MCF 10A (cell line): ENCODE measurements around the gene CARD9. TPM values are rescaled to one million over a fixed set of nuclear protein-coding genes. Genes with fewer than 3 reads are reported as not detected.

Experiments
- BruUV-seq: library from RNA; stranded (reverse); fragments of 400-500 nt; replicated peaks from 2 replicates; lab custom pipeline; 2021; lab: Mats Ljungman, UMichigan
- CTCF ChIA-PET: fragments of 300-600 bp; sonication (Branson Sonifier 250); formaldehyde crosslinking; extraction: SDS; loops from one replicate; lab custom pipeline; 2021; ENCODE audit warnings: antibody characterized with exemption, inconsistent platforms; lab: Yijun Ruan, JAX
- POLR2A ChIA-PET: fragments of 300-600, 350-650 bp; sonication (Branson Sonifier 250); formaldehyde crosslinking; extraction: SDS; loops from one replicate; lab custom pipeline; 2020; ENCODE audit warnings: antibody characterized with exemption, inconsistent platforms; lab: Yijun Ruan, JAX
- DNase-seq: peaks from one replicate; pipeline ENCODE4 v3.0.0-alpha.2; 2018; ENCODE audit not compliant: unreplicated experiment
- H3K27ac Mint-ChIP-seq: one replicate; pipeline ENCODE4 v1.8.0; 2022; ENCODE audit warnings: mild to moderate bottlenecking, low read depth, mixed read lengths; ENCODE audit not compliant: unreplicated experiment
- H3K27me3 Mint-ChIP-seq: one replicate; pipeline ENCODE4 v1.8.0; 2022; ENCODE audit warnings: mixed read lengths; ENCODE audit not compliant: insufficient read depth, unreplicated experiment
- H3K36me3 Mint-ChIP-seq: one replicate; pipeline ENCODE4 v1.8.0; 2022; ENCODE audit warnings: mild to moderate bottlenecking, moderate library complexity, mixed read lengths; ENCODE audit not compliant: insufficient read depth, unreplicated experiment
- H3K4me1 Mint-ChIP-seq: one replicate; pipeline ENCODE4 v1.8.0; 2022; ENCODE audit warnings: mixed read lengths; ENCODE audit not compliant: insufficient read depth, unreplicated experiment
- H3K4me3 Mint-ChIP-seq: one replicate; pipeline ENCODE4 v1.8.0; 2022; ENCODE audit warnings: mild to moderate bottlenecking, moderate library complexity, mixed read lengths; ENCODE audit not compliant: unreplicated experiment
- H3K9me3 Mint-ChIP-seq: one replicate; pipeline ENCODE4 v1.8.0; 2022; ENCODE audit warnings: mixed read lengths; ENCODE audit not compliant: unreplicated experiment
- intact Hi-C: fragments of 100-400 bp; cut with micrococcal nuclease; formaldehyde crosslinking; loops from 2 replicates; pipeline ENCODE4 v1.14.1; 2022
- total RNA-seq: library from RNA; stranded (reverse); gene quantifications from 2 replicates; pipeline ENCODE4 v1.2.3, GENCODE V29; 2022
- TF ChIP-seq, protein P1 (sequence below): fragments of 200-600 bp; IDR thresholded peaks from one replicate; pipeline ENCODE4 v1.8.0; 2022; ENCODE audit warnings: antibody characterized with exemption, mild to moderate bottlenecking; ENCODE audit not compliant: unreplicated experiment

The CARD9 gene
- total RNA-seq, 1 experiment from 2014 or later = 0.33 TPM

DNA sequence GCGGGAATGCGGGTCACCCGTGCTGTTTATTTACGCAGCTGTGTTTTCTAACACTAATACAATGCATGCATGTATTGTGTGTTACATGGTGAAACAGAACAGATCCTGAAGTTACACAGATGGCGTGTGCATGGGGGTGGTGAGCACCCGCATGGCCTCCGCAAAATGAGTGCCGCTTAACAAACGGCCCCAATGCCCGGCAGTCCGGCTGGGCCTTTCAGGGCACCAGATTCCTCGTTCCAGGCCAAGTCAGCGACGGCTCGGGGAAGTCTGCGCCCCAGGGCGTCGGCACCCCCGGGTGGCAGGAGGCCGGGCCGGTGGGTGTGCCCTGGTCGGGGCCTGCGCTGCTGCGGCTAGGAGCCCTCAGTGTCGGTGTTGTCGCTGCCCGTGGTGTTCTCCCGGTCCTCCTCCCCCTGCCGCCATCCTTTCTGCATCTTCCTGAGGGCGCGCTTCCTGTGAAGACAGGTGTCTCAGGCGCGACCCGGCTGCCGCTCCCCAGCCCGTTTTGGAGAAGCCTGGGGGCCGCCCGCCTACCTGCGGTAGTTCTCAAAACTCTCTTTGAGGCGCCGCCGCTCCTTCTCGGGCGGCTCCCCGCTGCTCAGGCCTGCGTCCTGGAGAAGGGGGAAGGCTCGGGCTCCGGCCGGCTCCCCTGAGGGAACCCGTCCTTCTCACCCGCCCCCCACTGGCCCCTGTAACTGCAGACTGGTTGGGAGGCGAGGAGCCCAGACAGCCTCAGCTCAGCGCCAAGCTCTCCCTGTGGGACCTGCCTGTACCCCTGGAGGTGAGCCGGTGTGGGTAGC, 9.3 kb downstream of the CARD9 start:
- peaks cover 5% of the 10 kb centered on the region for H3K36me3 Mint-ChIP-seq
- TSS peak; percentile 37 for BruUV-seq
- CTCF ChIA-PET = interaction anchor here (0.6 to 2.3 kb wide), 16 partner anchors 10 to 632 kb away, joined by 3 to 9 read pairs (median 4); no protein-coding TSS in a partner anchor
- TF ChIP-seq, protein P1, sequence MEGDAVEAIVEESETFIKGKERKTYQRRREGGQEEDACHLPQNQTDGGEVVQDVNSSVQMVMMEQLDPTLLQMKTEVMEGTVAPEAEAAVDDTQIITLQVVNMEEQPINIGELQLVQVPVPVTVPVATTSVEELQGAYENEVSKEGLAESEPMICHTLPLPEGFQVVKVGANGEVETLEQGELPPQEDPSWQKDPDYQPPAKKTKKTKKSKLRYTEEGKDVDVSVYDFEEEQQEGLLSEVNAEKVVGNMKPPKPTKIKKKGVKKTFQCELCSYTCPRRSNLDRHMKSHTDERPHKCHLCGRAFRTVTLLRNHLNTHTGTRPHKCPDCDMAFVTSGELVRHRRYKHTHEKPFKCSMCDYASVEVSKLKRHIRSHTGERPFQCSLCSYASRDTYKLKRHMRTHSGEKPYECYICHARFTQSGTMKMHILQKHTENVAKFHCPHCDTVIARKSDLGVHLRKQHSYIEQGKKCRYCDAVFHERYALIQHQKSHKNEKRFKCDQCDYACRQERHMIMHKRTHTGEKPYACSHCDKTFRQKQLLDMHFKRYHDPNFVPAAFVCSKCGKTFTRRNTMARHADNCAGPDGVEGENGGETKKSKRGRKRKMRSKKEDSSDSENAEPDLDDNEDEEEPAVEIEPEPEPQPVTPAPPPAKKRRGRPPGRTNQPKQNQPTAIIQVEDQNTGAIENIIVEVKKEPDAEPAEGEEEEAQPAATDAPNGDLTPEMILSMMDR = no peak
- intact Hi-C loops = loop anchor here (1.0 kb wide), 1 partner anchor 25 kb away; no protein-coding TSS in a partner anchor
- H3K4me1 Mint-ChIP-seq = no peaks in the 10 kb centered on the region
- H3K4me3 Mint-ChIP-seq = peak overlapping the region; percentile 74
- H3K27me3 Mint-ChIP-seq = no peaks in the 10 kb centered on the region
- no peaks in the 10 kb centered on the region for H3K9me3 Mint-ChIP-seq
- no peak overlapping the region for H3K27ac Mint-ChIP-seq
- no peak for DNase-seq
- POLR2A ChIA-PET = interaction anchor here (0.6 to 2.1 kb wide), 11 partner anchors 10 to 460 kb away, joined by 3 to 15 read pairs (median 5); partner anchors contain the start of genes SNAPC4 and UBAC1

DNA sequence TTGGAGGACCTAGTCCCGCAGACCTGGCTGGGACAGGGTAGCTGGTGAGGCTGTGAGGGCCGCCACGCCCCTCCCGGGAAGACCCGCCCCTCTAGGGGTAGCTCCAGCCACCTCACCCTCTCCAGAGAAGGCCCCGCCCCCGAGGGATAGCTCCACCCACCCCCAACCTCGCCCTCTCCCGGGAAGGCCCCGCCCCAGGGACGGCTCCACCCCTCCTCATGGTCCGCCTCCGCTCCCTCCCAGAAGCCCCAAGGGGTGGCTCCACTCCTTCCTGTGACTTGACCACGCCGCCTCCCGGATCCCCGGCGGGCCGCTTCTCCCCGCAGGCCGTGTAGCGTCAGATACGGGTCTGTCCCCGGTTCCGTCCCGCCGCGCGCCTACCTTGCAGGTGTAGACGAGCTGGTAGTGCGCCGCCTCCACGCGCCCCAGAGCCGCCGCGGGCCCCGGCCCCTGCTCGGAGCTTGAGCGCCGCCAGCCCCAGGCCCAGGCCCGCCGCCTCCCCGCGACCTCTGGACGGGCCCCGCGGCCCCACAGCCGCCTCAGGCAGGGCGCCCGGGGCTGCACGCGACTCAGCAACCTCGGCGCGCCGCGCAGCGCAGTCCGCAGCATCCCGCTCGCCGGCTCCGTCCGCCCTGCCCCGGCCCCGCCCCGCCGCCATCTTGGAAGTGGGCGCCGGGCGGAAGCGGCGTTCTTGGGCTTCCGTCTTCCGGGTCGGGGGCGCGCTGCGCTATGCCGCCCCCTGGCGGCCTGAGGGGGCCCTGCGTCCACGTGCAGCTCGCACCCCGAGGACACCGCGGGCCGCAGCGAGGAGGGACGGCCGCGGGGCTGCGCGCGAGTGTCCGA, 10.1 kb downstream of the CARD9 start, which contains the start of gene DNLZ:
DNLZ (minus strand) TSS at position 639 of the 843 bp plus-strand sequence; CDS start at position 609, 30 bp downstream.
- Mint-ChIP-seq H3K9me3 (no peaks in the 10 kb centered on the region), H3K27me3 (no peaks in the 10 kb centered on the region), H3K4me3 (peak within 1 kb of the TSS; percentile 74), H3K27ac (peak within 1 kb of the TSS; percentile 51), H3K4me1 (no peaks in the 10 kb centered on the region), H3K36me3 (peaks cover 5% of the 10 kb centered on the region)
- intact Hi-C loops = loop anchor here (1.0 kb wide), 1 partner anchor 24 kb away; no protein-coding TSS in a partner anchor
- DNase-seq = peak; percentile 96
- POLR2A ChIA-PET = interaction anchor here (0.5 to 2.1 kb wide), 16 partner anchors 9 to 460 kb away, joined by 3 to 15 read pairs (median 4); partner anchors contain the start of genes GPSM1, SNAPC4 and UBAC1
- CTCF ChIA-PET = interaction anchor here (0.6 to 2.3 kb wide), 18 partner anchors 11 to 1248 kb away, joined by 3 to 9 read pairs (median 4); no protein-coding TSS in a partner anchor
- TF ChIP-seq, protein P1 = peak; percentile 90
- no TSS peak for BruUV-seq

DNA sequence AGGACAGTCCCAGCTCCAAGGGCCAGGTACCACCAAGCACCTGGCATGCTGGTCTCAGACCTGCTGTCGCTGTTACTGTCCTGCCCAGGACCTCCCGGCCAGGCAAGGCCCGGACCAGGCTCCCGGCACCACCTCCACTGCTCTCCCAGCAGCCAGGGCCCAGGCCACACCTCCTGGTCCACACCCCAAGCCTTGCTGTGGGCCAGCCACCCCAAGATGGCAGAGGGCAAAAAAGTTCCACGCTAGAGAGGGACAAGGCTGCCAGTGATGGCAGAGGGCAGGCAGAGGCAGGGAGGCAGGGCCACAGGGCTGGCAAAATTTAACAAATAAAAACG, 11.1 kb downstream of the CARD9 start:
- TF ChIP-seq, protein P1 = no peak
- no peak for DNase-seq
- Mint-ChIP-seq H3K9me3 (no peaks in the 10 kb centered on the region), H3K27me3 (no peaks in the 10 kb centered on the region), H3K4me1 (no peaks in the 10 kb centered on the region), H3K27ac (peak overlapping the region; percentile 51), H3K4me3 (no peak overlapping the region), H3K36me3 (peaks cover 5% of the 10 kb centered on the region)
- TSS peak; percentile 33 for BruUV-seq
- intact Hi-C loops = no loop called here
- ChIA-PET CTCF (interaction anchor here (0.6 to 2.0 kb wide), 9 partner anchors 13 to 1249 kb away, joined by 3 to 9 read pairs (median 4); no protein-coding TSS in a partner anchor), POLR2A (interaction anchor here (0.5 to 2.1 kb wide), 10 partner anchors 8 to 401 kb away, joined by 3 to 15 read pairs (median 4); partner anchors contain the start of genes GPSM1, SNAPC4 and UBAC1)
